ENCODE results near the gene NEK7.
A peak's percentile ranks its signal among the peaks of the same experiment; 100 is the strongest.

The NEK7 gene

DNA sequence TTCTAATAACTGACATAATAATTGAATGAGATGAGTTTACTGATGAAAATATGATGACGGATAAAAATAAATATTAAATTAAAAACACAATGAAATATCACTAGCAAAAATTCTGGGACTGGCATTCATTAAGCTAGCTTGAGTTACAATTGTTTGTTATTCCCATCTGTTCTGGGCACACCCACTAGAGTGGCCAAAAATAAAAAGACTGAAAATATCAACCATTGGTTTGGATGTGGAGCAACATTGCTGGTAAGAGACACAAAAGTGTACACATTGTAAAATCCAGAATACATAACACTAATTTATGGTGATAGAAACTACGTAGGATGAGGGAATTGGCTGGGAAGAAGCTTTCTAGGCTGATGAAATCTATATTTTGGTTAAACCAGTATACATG lies 9.6 kb upstream of the NEK7 start:
- DNase-seq, result no peak

DNA sequence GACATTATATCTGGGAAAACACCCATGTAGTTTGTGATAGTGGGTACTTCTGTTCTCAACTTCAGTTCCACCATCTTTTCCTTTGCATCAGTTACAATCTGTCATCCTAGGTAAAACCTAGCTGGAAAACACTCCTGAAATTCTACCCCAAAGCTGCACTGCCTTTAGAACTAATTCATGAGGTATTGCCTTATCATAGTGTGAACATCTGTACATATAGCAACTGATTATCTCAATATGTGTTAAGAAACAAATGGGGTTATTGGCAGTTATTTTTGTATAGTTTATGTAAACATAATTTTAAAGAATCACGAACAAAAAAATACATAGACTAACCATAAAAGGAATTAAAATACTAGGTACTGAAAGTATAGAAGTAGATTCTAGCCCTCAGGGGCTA lies 6.4 kb upstream of the NEK7 start:
- no peak for DNase-seq

DNA sequence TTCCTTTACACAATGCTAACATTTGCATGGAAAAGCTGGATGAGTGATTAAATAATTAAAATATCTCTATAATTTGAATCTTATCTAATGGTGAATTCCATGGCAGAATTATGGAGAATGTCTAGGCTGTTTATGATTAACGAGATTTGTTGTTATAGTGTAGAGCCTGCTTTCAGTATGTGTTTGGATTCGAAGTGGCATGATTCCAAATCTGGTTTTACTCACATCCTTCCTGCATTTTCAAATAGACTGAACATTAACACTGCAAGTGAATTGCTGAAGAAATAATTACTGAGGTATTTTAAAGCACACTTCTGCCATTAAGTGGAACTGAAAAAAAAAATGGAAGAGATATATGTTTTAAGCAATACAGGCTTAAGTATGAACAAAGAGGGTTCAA lies 5.1 kb upstream of the NEK7 start:
- DNase-seq, result no peak

DNA sequence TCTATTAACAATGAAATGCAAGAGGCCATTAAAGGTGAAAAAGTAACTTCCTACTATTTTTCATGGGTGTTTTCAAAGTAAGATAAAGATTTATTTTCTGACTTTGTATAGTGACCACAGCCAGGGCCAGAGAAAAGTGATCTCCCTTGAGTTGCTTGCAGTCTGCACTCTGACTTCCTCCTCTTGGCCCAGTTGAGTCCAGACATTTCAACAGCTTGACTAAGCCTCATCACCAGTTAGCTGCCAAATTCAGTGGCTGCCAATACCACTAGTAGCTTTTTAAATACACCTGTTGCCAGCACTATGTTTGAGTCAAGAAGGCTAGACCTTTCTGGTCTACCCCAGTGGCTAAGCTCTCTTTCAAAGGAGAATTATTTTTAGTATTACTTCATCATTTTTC lies 3.7 kb upstream of the NEK7 start:
- no peak for DNase-seq

DNA sequence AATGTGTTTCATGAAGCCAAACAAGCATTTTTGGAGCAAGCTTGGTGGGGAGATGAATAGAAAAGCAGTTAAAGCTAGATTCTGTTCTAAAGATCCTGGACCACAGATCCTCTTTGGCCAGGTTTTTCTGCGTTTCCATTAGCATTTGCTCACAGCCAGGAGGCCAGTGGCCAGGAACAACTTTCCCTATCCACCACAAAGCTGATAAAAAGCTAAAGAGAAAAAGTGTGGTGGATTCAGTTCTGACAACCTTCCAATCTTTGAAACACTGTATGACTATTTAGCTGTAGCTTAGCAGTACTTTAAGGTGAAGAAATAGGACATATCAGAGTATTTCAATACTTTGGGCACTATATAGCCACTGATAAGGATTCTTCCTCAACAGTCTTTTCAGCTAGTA lies 3.0 kb upstream of the NEK7 start:
- DNase-seq, result no peak

DNA sequence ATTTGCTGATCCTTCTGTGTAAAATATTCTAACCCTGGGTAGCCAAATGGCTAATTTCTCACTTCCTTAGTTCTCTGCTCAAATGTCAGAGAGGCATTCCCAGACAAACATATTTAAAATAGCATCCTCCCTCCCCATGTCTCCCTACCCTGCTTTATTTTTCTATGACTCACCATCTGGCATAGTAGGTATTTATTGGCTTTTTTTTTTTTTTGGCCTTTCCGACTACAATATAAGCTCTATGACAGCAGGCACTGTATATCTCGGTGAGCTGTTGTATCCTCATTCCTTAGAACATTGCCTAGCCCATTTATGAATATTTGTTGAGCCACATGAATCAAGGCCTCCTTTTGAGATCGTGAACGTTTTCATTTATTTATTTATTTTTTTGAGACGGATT lies 1.5 kb upstream of the NEK7 start:
- DNase-seq, result no peak

DNA sequence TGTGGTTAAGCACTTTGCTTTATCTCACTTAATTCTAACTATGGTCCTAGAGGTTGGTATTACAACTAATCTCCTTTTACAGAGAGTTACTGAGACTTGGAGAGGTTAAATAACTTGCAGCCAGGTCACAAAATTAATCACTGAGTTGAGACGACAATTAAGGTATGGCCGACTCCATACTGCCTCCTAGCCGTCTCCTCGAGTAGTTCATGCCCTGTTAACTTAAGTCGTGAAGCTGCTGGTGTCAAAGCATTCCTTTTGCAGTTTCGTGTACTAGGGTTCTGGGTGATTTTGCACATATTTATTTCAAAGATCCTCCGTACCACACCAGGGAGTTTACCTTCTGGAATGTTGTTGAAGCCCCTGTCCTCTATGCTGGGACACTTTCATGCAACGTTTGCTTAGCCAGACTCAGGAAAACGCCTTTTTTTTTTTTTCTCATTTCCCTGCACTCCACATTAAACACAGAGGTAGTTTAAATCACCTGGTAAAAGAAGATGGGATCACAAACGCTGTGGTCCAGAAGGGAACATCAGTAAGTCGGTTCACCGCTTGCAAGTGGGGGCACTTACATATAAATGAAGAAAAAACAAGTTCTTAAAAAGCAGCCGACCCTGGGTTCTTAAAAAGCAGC lies 570 bp upstream of the NEK7 start:
- DNase-seq, result peak; percentile 77

DNA sequence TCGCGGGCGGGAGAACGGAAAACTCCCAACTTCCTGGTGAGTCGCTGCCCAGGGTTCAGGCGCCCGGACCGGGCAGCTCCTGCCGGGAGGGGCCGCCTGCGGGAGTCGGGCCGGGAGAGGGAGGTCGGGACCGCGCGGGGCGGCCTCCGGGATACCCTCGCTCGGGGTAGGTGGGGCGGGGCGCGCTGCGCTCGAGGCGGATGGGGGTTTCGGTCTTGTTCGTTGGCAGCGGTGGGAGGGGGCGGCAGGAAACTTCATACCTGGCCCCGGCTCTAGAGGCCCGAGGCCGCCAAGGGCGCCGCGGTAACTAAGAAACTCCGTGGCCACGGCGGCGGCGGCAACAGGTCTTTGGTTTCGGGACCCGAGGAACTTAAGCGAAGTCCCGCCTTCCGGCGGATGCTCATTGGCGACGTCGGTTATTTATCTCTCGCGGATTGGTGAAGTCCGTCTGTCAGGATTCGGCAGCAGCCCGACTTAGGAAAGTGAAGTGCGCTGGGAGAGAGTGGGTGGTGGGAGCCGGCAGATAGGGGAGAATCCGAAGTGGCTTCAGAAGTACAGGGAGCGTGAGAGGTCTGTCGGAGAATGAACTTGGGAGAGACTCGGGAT lies 546 bp downstream of the NEK7 start:
- peak; percentile 82 for DNase-seq

DNA sequence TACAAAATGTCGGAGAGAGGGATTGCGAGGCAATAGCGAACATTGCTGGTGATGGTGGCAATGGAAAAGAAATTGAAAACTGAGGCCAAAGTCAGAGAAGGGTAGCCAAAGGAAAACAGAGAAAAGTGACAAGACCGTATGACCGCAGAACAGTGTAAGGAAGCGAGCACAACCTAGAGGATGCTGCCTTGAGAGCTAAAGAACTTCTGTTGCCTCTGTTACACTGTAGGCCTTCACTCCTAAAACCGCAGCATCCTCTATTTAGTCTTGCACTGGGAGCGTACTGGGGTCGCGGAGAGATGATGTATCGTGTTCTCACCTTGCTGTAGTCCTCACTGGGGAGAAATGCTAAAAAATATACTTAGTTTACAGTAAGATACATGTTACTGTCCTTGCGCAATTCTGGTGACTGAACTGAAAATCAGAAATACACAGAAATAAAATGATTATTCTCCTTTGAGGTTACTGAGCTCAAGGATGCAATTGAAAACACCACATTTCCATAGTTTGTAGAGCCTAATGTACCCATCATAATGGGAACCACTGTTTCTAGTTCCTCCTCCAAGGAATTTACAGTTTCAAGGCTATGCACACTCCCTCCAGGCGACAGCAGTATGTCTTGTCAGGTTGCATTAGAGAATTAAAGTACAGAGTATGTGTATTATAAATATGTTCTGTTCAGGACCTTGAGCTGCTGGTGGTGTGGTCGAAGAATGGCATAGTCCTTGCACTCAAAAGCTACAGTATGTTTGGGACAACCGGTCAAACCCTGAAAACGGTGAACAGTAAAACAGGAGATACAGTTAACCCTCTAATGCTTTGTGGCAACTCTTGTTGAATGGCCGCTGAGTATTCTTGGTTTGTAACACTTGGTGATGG lies 1.3 kb downstream of the NEK7 start:
- peak; percentile 23 for DNase-seq

DNA sequence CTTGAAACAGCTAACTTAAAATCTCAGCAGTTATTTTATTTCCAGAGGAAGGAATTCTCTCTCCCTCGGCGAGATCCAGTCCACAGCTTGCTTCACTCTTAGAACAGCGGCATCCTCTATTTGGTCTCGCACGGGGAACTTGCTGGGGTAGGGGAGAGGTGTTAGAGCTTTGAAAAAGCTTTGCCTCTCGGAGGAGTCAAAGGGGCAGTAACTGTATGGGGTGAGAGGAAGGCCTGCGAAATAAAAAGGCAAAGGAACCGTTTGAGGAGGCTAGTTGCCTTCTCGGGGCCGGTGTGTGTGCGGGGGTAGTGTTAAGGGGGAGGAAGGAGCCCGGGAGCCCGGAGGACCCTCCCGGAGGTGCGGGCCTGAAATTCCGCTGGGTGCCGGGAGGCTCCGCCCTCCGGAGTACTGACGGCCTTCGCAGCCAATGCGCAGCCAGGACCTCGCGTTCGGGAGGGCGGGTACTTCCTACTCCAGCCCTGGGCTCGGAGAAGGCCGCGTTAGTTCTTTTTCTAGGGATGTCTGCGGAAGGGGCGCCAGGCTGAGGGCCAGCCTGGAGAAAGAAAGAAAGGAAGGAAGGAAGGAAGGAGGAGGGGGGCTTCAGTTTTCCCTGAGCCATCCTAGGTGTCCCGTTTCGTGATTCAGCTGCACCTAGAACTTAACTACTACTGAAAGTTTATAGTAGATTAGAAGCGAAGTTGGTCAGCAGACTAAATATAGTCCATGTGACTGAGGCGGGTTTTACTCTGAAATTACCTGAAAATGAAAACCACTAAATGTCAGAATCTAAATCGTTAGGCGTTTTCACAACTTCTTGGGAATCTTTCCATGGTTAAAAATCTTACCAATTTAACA lies 2.2 kb downstream of the NEK7 start:
- DNase-seq, result peak; percentile 87

DNA sequence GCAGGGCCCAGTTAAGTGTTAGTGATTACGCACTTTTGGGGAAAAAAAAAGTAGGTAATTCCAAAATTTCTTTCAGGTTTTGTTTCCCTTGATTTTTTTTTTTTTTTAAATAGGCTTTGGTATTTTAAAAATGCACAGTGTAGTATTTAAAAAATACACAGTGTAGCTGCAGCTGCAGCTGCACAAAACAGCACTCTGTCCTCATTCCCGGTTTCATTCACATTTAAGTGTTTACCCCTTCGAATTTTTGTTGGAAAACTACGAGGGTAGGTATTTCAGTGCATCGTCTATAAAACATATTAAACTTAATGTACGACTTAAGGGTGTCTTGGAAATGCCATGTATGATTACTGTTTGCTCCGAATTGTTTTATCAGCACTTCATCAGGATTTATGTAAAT lies 3.4 kb downstream of the NEK7 start:
- no peak for DNase-seq

DNA sequence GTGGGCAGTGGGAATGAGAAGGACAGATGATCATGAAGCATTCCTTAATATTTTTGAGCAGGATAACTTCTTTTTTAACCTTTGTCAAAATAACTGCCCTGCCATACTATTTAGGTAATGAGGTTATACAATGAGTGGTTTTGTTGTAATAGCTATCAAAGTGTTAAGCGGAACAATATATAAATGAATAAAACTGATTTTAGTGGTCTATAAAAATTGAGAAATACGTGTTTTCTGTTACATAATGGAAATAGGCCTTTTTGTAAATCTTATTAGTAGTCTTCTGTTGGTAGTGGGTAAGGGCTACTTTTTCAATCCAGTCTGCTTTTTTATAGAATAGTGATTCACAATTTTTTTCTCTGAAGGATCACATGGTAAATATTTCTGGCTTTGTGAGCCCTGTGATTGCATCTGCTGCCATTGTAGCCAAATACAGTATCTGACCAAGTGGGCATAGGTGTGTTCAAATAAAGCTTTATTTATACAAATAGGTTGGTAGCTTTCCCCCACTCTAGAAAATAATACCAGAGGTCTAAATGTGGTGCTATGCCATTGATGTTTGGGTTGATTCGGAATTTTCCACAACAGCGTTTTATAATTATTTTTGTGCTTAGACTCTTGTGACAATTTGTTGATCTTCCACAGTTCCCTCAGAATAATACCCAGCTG lies 4.3 kb downstream of the NEK7 start:
- no peak for DNase-seq

DNA sequence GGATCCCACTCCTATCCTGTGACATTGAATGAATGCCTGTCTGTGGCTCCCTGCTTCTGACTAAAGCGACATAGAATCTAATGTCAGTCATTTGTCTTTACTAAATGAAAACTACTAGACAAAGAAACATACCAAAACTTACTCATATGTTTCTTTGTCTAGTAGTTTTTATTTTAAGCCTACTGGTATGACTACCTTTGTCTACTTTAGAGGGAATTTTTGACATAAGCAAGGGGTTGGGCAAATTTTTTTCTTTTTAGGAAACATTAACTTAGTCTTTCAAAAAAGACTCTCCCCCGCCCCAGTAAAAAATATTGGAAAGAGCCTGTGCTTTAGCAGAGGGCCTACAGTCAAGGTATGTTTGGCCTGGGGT lies 4.9 kb downstream of the NEK7 start:
- no peak for DNase-seq

DNA sequence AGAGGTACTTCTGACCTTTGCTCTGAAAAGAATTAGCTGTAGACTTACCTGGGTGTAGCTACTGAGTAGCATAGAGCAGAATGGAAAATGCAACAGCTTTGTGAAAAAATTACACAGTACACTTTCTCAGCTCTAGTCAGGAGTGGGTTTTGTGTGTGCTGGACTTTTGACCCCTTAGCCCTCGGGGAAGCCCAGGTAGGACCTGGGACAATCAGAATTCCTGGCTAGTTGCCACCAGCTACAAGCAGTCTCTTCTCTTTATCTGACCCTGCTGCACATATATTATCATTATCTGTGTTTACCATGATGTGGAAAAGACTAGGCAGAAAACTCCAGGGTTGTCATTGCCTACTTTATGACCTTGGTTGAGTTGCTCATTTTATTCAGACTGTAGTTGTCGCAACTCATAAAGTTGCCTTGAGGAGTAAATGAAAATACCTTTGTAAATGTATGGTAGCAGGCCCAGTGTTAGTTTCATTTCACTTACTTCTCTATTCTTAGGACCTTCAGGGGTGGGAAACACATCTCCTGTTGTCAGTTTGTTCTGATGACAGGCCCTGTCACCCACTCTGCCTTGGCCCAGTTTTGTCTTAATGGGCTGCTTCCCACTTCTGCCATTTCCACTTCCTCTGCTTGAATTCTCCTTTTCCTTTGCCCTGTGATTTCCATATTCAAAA lies 5.4 kb downstream of the NEK7 start:
- no peak for DNase-seq

DNA sequence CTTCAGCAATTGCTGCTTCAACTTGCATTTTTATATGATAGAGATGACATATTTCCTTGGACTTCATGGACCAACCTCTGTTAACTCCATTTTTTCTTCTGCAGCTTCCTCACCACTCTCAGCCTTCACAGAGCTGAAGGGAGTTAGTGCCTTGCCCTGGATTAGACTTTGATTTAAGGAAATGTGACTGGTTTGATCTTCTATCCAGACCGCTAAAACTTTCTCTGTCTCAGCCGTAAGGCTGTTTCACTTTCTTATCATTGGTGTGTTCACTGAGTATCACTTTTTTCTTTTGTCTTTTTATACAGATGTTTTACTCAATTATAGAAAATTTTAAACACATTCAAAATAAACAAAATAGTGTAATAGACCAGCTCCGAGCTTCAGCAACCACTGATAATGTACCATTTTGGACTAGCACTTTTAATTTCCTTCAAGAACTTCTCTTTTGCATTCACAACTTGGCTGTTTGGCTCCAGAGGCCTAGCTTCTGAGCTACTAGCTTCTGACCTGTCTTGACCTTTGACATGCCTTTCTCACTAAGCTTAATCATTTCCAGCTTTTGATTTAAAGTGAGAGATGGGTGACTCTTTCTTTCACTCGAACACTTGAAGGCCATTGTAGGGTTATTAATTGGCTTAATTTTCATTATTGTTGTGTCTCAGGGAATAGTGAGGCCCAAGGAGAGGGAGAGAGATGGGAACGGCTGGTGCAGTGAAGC lies 9.3 kb downstream of the NEK7 start:
- peak; percentile 27 for DNase-seq

DNA sequence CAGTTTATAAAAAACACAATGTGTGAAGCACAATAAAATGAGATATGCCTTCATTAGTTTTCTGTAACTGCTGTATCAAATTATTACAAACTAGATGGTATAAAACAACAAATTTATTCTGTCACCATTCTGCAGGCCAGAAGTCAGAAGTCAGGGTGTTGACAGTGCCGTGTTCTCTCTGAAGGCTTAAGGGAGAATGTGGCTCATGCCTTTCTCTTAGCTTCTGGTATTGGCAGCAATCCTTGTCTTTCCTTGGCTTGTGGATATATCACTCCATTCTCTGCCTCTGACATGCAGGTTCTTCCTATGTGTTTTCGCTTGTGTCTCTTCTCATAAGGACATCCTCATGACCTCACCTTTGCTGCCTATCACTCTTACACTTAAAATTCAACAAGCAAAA lies 10.1 kb downstream of the NEK7 start:
- DNase-seq, result no peak

DNA sequence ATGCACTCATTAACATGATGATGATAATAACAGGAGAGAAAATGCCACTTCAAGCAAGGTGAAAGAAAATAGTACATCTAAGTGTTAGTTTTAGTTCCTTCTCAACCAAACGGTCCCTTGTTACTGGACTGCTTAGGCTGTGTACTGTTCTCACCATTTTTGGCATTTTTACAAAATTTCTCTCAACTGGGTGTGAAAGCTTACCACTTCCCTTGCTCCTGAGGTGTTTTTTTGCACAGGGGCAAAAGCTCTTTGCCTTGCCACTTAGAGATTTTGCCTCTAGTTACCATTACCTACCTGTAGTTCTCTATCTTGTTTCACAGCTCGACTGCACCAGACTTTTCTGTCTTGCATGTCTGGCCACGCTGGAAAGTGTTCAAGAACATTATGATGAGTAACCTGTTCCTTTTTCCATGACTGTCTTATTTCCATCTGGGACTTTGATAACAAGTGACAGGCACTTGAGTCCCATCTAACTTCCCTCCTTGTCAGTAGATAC lies 10.7 kb downstream of the NEK7 start:
- peak; percentile 34 for DNase-seq

DNA sequence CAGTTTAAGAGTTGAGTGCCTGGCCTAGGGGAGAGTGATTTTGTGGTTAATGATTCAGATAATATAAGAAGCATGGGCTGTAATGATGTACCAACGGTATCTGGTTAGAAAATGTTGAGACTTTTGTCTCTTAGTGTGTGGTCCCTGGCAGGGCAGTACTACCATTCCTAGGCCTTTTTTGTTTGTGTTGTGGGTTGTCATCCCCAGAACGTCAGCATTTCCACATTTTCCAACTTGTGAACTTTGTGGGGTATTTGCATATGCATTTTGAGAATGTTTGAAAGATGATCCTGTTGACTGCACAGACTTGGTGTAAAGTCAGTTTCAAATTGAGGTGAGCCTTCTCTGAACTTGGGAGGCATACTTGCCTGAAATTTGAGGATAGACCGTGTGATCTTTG lies 11.4 kb downstream of the NEK7 start:
- DNase-seq, result no peak

DNA sequence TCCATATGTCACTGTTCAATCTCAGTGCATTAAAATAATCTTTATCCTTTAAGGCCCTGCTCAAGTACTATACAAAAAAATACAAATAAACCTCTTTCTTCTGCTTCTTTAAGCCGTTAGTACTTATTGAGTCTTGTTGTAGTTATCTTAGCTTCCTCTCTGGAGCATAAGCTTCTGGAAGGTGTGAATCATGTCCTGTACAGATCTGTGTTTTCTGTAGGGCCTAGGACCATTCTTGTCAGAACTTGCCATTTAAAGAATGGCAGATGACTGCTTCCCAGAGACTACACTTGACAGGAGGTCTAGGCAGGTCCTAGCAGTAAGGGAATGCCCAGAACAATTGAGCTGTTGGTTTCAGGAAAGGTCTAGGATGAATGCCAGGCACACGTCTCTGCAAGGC lies 12.9 kb downstream of the NEK7 start:
- no peak for DNase-seq

DNA sequence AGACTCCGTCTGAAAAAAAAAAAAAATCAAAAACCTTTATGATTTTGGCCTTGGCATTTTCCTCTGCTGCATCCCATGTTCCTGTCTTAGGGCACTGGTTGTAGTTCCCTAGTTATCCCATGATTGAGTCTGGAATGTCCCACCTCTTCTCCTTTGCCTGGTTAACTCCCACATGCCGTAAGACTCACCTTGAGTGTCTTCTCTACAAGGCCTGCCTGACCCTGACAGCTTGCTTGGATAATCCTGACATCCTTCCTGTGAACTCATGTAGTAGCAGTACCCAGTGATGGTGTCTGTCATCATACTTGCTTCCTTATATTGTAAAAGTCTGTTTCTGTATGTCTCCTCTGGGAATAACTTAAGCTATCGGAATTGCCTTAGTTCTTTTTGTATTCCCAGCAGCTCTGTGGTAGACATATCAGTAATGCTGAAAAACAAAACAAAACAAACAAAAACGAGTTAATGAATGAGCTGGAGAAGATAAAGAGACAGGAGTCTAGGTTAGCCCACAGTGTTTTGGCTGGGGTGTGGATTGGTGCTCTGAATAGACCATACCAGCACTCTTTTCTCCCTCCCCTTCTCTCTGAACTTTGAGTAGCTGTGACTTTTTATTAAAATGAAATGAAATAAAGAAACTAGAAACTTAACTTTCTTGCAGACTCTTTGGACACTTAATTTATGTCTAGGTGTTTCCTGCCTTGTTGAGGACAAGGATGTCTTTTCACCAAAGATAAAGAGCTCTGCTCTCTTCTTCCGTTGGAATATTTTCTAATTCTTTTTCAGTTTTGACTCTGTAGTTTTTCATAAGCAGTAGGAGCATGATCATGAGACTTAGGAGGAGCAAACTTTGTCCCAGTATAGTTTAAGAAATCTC lies 15.1 kb downstream of the NEK7 start:
- DNase-seq, result no peak
